Cardiac fibroblast (primary cell): ENCODE results near the gene COX7B2.

Source experiments
- DNase-seq, 2 donors: peaks; one replicate each; pipeline versions ENCODE4 v3.0.0 to v3.0.0-alpha.2; 2010; ENCODE audit warnings: low read depth in 2 of 2
- H3K4me3 ChIP-seq, 2 donors: replicated peaks in 1 of 2; 1 replicate in 1 of 2; 2 replicates in 1 of 2; pipeline ENCODE4 v1.5.1; 2011; ENCODE audit warnings: low read depth in 2 of 2, low read length in 2 of 2, mild to moderate bottlenecking in 2 of 2, moderate library complexity in 1 of 2
- TF ChIP-seq, protein P1 (sequence below): IDR thresholded peaks from one replicate; pipeline ENCODE4 v1.5.1; 2011; ENCODE audit warnings: low read depth, mild to moderate bottlenecking, low read length, inconsistent platforms

Gene COX7B2

DNA sequence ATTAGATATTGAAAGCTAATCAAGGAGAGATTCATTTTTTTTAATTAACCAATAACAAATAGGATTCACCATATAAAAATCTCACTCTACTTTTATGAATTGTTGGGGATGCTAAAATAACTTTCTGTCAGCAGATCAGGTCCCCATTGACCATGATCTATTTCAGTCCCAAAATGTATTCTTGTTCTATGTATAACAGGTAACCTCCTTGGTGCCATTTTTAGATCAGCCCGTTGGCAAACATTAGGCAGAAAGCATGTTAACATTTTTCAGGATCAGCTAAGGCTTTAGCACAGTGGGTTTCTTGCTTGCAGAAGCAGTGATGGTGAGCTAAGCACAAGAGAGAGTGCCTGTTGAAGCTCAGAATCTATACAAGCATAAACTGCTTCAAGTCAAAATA lies 40.8 kb upstream of the COX7B2 start:
- H3K4me3 ChIP-seq, result no peak overlapping the region
- TF ChIP-seq, protein P1, sequence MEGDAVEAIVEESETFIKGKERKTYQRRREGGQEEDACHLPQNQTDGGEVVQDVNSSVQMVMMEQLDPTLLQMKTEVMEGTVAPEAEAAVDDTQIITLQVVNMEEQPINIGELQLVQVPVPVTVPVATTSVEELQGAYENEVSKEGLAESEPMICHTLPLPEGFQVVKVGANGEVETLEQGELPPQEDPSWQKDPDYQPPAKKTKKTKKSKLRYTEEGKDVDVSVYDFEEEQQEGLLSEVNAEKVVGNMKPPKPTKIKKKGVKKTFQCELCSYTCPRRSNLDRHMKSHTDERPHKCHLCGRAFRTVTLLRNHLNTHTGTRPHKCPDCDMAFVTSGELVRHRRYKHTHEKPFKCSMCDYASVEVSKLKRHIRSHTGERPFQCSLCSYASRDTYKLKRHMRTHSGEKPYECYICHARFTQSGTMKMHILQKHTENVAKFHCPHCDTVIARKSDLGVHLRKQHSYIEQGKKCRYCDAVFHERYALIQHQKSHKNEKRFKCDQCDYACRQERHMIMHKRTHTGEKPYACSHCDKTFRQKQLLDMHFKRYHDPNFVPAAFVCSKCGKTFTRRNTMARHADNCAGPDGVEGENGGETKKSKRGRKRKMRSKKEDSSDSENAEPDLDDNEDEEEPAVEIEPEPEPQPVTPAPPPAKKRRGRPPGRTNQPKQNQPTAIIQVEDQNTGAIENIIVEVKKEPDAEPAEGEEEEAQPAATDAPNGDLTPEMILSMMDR, result no peak
- DNase-seq, result no peak

DNA sequence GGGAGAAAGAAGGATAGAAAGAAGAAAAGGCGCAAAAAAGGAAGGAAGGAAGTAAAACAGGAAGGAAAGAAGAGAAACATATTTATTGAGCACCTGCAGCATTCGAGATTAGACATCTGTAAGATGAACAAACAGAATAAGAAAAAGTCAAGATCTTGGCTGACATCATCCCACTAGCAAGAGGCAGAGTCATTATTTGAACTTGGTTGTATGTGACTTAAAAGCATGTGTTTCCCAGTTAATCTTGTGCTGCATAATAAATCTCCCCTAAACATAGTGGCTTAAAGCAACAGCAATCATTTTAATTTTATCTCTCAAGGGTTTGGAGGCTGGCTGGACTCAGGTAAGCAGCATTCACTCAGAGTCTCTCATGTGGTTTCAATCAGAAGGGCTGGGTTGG lies 38.5 kb upstream of the COX7B2 start:
- TF ChIP-seq, protein P1, result no peak
- no peak overlapping the region for H3K4me3 ChIP-seq
- DNase-seq, result no peak

DNA sequence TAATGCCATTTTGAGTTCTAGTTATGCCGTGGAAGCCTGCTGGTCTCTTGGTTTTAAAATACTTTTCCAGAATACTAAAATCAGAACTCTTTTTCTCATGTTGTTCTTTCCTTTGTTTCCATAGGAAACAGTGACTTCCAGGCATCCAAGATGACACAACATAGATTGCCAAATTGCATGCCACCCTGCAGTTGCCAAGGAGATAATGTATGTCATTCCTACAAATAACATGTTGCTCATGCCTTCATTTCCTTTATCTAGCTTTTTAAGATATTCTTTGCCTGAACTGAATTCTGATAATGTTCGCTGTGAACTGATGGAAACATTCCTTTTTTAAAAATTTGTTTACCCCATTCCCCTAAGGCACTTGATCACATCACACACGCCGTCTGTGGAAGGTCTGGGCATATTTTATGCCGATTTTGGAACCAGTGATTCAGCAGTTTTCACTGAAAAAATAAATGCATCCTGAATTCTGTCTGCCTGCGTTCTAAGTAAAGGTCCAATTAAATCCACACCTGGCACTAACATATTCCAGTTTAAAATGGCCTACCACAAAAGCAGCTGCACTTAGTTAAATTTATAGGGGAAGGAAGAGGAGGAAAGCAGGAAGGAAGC lies 38.0 kb upstream of the COX7B2 start:
- peak; percentile 36 to 58 for DNase-seq
- H3K4me3 ChIP-seq, result no peak overlapping the region
- TF ChIP-seq, protein P1, result no peak

DNA sequence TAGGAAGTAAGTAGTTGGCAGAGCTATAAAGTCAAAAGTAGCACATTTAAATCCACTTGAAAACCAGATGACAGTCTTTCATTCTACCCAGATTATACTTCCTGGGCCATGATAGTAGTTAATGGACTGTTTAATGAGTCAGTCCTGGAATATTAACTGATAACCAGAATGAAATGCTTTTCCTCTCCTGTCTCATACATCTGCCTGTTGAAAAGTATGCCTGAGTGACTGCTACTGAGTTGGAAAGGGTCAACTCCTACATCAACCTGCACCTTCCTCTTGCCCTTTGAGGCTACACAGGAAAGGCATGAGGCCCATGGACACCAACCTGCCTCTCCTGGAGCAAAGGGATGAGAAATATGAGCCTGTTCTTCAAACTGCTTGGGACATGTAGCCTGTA lies 36.0 kb upstream of the COX7B2 start:
- H3K4me3 ChIP-seq, result no peak overlapping the region
- TF ChIP-seq, protein P1, result no peak
- no peak for DNase-seq

DNA sequence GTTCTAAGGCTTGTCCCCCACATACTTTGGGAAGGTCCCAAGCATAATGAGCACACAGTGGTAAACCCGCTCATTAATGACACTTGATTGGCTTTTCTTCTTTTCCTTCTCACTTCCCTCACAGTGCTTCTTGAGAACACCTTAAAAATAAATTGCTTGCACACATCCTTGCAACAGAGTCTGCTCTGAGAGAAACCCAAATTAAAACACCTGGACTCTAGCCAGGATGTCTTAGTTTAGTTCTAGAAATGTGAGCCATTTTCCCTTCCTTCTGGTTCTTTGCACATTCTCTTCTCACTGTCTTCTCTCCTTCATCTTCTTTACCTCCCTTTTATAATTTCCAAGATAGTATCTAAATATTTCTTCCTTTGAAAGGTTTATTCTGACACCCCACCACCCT lies 35.3 kb upstream of the COX7B2 start:
- H3K4me3 ChIP-seq, result no peak overlapping the region
- DNase-seq, result no peak
- TF ChIP-seq, protein P1, result no peak

DNA sequence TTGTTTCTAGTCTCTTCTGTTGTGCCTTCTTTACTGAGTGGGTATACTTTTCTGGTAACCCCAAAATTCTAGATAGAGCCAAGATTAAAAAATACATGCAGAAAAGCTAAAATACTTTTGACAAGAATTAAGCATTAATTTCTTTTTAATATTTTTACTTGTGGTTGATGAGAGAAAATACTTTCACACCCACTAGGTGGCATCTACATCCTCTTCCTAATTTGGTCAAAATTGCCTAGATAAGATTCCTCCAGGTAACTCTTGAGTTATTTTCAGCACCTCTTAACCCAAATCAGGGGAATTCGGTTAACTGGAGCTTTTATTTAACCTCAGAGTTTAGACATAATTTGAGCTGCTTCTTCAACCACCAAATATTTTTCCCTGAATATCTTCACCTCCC lies 28.4 kb upstream of the COX7B2 start:
- no peak overlapping the region for H3K4me3 ChIP-seq
- TF ChIP-seq, protein P1, result peak; percentile 35
- peak; percentile 2 to 38 for DNase-seq

DNA sequence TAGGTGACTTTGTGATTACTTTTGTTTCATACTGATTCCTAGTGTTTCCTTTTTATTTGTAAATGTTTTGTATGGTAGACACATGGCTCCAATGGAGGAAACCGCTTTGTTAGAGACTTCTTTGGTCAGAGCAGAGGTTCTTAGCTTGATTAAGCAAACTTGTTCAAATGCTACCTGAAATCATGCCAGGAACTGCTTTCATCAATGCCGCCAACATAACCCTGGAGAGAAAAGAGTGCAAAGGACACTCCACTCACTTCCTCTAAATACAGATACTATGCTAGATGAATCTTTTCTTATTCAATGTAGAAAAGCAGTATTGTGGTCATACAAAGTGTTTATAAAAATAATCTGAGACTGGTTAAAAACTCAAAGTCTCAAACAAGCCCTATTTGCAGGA lies 25.7 kb upstream of the COX7B2 start:
- DNase-seq, result no peak
- TF ChIP-seq, protein P1, result no peak
- H3K4me3 ChIP-seq, result no peak overlapping the region
